HepG2 (cell line): ENCODE results near the gene HELZ2. TPM values are rescaled to one million over a fixed set of nuclear protein-coding genes. Genes with fewer than 3 reads are reported as not detected.
A peak's percentile ranks its signal among the peaks of the same experiment; 100 is the strongest.

Source experiments
- CHCHD3 ChIP-seq: sonication (generic); formaldehyde crosslinking; IDR thresholded peaks from 2 replicates; pipeline ENCODE4 v1.8.0; 2022; ENCODE audit warnings: mild to moderate bottlenecking, missing genetic modification reagents, moderate library complexity
- FOSL2 ChIP-seq: sonication (generic); formaldehyde crosslinking; IDR thresholded peaks from 2 replicates; pipeline ENCODE4 v1.4.0; 2020; ENCODE audit warnings: missing genetic modification reagents
- HMGXB4 ChIP-seq, 2 experiments: sonication (generic) in 1 of 2; formaldehyde crosslinking in 1 of 2; IDR thresholded peaks; 2 replicates each; pipeline versions ENCODE4 v1.4.0 to v1.6.1; 2018 to 2020; ENCODE audit warnings: missing genetic modification reagents in 2 of 2, borderline replicate concordance in 1 of 2, low read depth in 1 of 2, mild to moderate bottlenecking in 1 of 2, missing biosample characterization in 1 of 2
- KMT2A ChIP-seq: sonication (generic); formaldehyde crosslinking; IDR thresholded peaks from 2 replicates; pipeline ENCODE4 v1.4.0; 2020; ENCODE audit warnings: missing genetic modification reagents
- SMC3 ChIP-seq: IDR thresholded peaks from 2 replicates; pipeline ENCODE4 v1.6.1; 2011; ENCODE audit warnings: low read length, improper control_type of control experiment
- SOX6 ChIP-seq, 2 experiments: fragments of 450-650 bp in 1 of 2; sonication (generic) in 1 of 2; formaldehyde crosslinking in 1 of 2; IDR thresholded peaks; 2 replicates each; pipeline versions ENCODE4 v1.4.0 to v1.6.1; 2017 to 2020; ENCODE audit warnings: antibody characterized with exemption in 1 of 2, mild to moderate bottlenecking in 1 of 2, missing genetic modification reagents in 1 of 2
- SP140L ChIP-seq: sonication (generic); formaldehyde crosslinking; IDR thresholded peaks from 2 replicates; pipeline ENCODE4 v1.4.0; 2020; ENCODE audit warnings: missing genetic modification reagents, borderline replicate concordance
- SP4 ChIP-seq: sonication (generic); formaldehyde crosslinking; IDR thresholded peaks from 2 replicates; pipeline ENCODE4 v1.8.1; 2023; ENCODE audit warnings: mild to moderate bottlenecking, missing genetic modification reagents
- TCF7 ChIP-seq: sonication (generic); IDR thresholded peaks from 2 replicates; pipeline ENCODE4 v1.6.1; 2016; ENCODE audit warnings: antibody characterized with exemption, low read depth
- YY1 ChIP-seq: IDR thresholded peaks from 2 replicates; pipeline ENCODE4 v1.6.1; 2011; ENCODE audit warnings: low read length, low read depth, moderate library complexity, mild to moderate bottlenecking; ENCODE audit not compliant: insufficient read depth, insufficient replicate concordance
- ZGPAT ChIP-seq: IDR thresholded peaks from 2 replicates; pipeline ENCODE4 v1.6.1; 2016; ENCODE audit warnings: mild to moderate bottlenecking
- ZKSCAN5 ChIP-seq: sonication (generic); formaldehyde crosslinking; IDR thresholded peaks from 2 replicates; pipeline ENCODE4 v1.5.1; 2020; ENCODE audit warnings: mild to moderate bottlenecking, missing genetic modification reagents
- ZNF354B ChIP-seq: sonication (generic); formaldehyde crosslinking; IDR thresholded peaks from 2 replicates; pipeline ENCODE4 v1.8.0; 2022; ENCODE audit warnings: mild to moderate bottlenecking, missing genetic modification reagents
- ZNF382 ChIP-seq: sonication (generic); formaldehyde crosslinking; IDR thresholded peaks from 2 replicates; pipeline ENCODE4 v1.5.0; 2020; ENCODE audit warnings: missing genetic modification reagents, mild to moderate bottlenecking, borderline replicate concordance
- ZNF556 ChIP-seq: sonication (generic); formaldehyde crosslinking; IDR thresholded peaks from 2 replicates; pipeline ENCODE4 v1.4.0; 2020; ENCODE audit warnings: mild to moderate bottlenecking, missing genetic modification reagents, borderline replicate concordance
- ZNF746 ChIP-seq: sonication (generic); formaldehyde crosslinking; IDR thresholded peaks from 2 replicates; pipeline ENCODE4 v1.8.0; 2022; ENCODE audit warnings: mild to moderate bottlenecking, missing genetic modification reagents
- ZNF83 ChIP-seq: sonication (generic); formaldehyde crosslinking; IDR thresholded peaks from 2 replicates; pipeline ENCODE4 v1.4.0; 2020; ENCODE audit warnings: missing genetic modification reagents, mild to moderate bottlenecking, borderline replicate concordance
- ZSCAN9 ChIP-seq: IDR thresholded peaks from 2 replicates; pipeline ENCODE4 v1.6.1; 2016; ENCODE audit warnings: borderline replicate concordance
- ZZZ3 ChIP-seq: sonication (generic); formaldehyde crosslinking; IDR thresholded peaks from 2 replicates; pipeline ENCODE4 v1.4.0; 2020; ENCODE audit warnings: missing genetic modification reagents, mild to moderate bottlenecking, borderline replicate concordance
- polyA plus RNA-seq, 8 experiments: library from polyadenylated mRNA; depleted of rRNA in 3 of 8; stranded (reverse) in 7 of 8; unstranded in 1 of 8; fragments of >200 nt; fragmentation: Illumina TruSeq in 4 of 8; extraction: Trizol in 4 of 8; gene quantifications; 2 replicates each; pipeline versions ENCODE4 v1.2.1 to v1.2.3, GENCODE V29; 2011 to 2016; ENCODE audit warnings: low read depth in 4 of 8, missing spikeins in 1 of 8, mixed read lengths in 1 of 8; ENCODE audit not compliant: insufficient read depth in 1 of 8
- total RNA-seq, 5 experiments: library from RNA; depleted of rRNA; stranded (reverse); fragments of >200 nt; fragmentation: Illumina TruSeq; extraction: Trizol; gene quantifications; 2 replicates each; pipeline ENCODE4 v1.2.3, GENCODE V29; 2016; ENCODE audit warnings: low read depth in 1 of 5
- TF ChIP-seq, protein P1 (sequence below): sonication (generic); formaldehyde crosslinking; IDR thresholded peaks from 2 replicates; pipeline ENCODE4 v1.5.1; 2020; ENCODE audit warnings: mild to moderate bottlenecking, missing genetic modification reagents, moderate library complexity

Gene HELZ2
- total and polyA plus RNA-seq, 2 of the 13 experiments (the other 11 are each of a cell fraction or from before 2014, with no cell fraction given) = 9.6 to 10.1 TPM

DNA sequence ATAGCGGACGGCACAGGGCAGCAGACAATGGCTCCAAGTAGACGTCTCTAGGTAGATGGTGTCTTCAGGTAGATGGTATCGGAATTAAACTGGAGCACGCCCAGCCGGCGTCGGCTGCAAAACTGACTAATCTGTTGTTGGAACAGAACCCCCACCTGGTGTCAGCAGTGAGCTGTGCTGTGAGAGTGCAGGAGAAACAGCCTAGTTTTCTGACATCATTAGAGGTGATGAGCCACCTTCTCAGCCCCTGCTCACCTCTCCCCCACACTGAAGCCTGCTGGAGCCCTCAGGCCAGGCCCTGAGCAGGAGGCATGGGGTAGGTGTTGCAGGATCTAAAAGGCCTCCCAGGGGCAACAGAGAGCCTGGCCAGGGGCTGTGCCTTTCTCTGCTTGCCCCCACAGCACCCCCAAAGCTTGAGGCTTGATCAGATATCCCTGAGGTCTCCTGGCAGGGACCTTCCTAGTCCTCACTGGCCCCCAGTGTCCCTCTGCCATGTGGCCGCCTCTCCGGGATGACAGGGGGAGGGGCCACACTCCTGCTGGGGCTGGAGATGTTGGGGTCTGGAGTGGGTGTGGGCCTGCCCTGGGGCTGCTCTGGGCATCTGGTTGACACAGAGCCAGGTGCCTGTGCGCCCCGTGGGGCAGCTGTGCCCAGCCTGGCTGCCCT is 6.9 kb upstream of the HELZ2 start (continued):
- no peak for TF ChIP-seq TCF7
- peak; percentile 54; the same call in 1 of the 2 replicates for TF ChIP-seq FOSL2
- TF ChIP-seq ZNF556 = peak; percentile 68; the same call in 1 of the 2 replicates
- 0 out of 2 replicates have a peak, but pooled peaks have one; percentile 26 for TF ChIP-seq ZSCAN9 (CRISPR knock-in tag)
- no peak for TF ChIP-seq ZNF83 (CRISPR knock-in tag)
- 0 out of 2 replicates have a peak, but pooled peaks have one; percentile 37 for TF ChIP-seq SP4
- peak in 1 of 2 experiments; percentile 72; a peak in 2 of 4 replicates for TF ChIP-seq HMGXB4 (CRISPR knock-in tag; IDR thresholded peaks at IDR 0.05; ENCODE audit: borderline replicate concordance in 1 of 2, low read depth in 1 of 2)
- peak; percentile 95 for TF ChIP-seq SMC3
- 0 out of 2 replicates have a peak, but pooled peaks have one; percentile 60 for TF ChIP-seq CHCHD3 (CRISPR knock-in tag)
- 0 out of 2 replicates have a peak, but pooled peaks have one; percentile 24 for TF ChIP-seq KMT2A
- TF ChIP-seq ZNF746 (CRISPR knock-in tag) = peak; percentile 25; the same call in 1 of the 2 replicates
- TF ChIP-seq, protein P1, sequence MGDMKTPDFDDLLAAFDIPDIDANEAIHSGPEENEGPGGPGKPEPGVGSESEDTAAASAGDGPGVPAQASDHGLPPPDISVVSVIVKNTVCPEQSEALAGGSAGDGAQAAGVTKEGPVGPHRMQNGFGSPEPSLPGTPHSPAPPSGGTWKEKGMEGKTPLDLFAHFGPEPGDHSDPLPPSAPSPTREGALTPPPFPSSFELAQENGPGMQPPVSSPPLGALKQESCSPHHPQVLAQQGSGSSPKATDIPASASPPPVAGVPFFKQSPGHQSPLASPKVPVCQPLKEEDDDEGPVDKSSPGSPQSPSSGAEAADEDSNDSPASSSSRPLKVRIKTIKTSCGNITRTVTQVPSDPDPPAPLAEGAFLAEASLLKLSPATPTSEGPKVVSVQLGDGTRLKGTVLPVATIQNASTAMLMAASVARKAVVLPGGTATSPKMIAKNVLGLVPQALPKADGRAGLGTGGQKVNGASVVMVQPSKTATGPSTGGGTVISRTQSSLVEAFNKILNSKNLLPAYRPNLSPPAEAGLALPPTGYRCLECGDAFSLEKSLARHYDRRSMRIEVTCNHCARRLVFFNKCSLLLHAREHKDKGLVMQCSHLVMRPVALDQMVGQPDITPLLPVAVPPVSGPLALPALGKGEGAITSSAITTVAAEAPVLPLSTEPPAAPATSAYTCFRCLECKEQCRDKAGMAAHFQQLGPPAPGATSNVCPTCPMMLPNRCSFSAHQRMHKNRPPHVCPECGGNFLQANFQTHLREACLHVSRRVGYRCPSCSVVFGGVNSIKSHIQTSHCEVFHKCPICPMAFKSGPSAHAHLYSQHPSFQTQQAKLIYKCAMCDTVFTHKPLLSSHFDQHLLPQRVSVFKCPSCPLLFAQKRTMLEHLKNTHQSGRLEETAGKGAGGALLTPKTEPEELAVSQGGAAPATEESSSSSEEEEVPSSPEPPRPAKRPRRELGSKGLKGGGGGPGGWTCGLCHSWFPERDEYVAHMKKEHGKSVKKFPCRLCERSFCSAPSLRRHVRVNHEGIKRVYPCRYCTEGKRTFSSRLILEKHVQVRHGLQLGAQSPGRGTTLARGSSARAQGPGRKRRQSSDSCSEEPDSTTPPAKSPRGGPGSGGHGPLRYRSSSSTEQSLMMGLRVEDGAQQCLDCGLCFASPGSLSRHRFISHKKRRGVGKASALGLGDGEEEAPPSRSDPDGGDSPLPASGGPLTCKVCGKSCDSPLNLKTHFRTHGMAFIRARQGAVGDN (CRISPR knock-in tag) = peak; percentile 53
- TF ChIP-seq ZNF354B = 0 out of 2 replicates have a peak, but pooled peaks have one; percentile 93
- TF ChIP-seq ZZZ3 (CRISPR knock-in tag) = no peak
- TF ChIP-seq ZGPAT (CRISPR knock-in tag) = peak; percentile 37; the same call in 1 of the 2 replicates
- TF ChIP-seq ZKSCAN5 (CRISPR knock-in tag) = peak; percentile 95
- TF ChIP-seq SP140L (CRISPR knock-in tag) = 0 out of 2 replicates have a peak, but pooled peaks have one; percentile 54
- TF ChIP-seq YY1 = peak; percentile 13
- TF ChIP-seq SOX6 (IDR thresholded peaks at IDR 0.05) = no peak
- 0 out of 2 replicates have a peak, but pooled peaks have one; percentile 14 for TF ChIP-seq SOX6 (CRISPR knock-in tag; IDR thresholded peaks at IDR 0.05)
- no peak for TF ChIP-seq ZNF382 (CRISPR knock-in tag)
